M059J (cell line): ENCODE measurements around the gene LIMCH1. TPM values are rescaled to one million over a fixed set of nuclear protein-coding genes. Genes with fewer than 3 reads are reported as not detected.
"Not testable (repeated sequence)": the region's sequence is repeated elsewhere in the genome, so short reads cannot be mapped to it uniquely, and the experiment has no call there.

ENCODE experiments used
- DNase-seq: peaks from one replicate; pipeline ENCODE4 v3.0.0-alpha.2; 2012; ENCODE audit warnings: low read depth
- total RNA-seq: library from RNA; depleted of rRNA; stranded (reverse); fragments of >200 nt; shearing (Covaris generic); gene quantifications from 2 replicates; pipeline ENCODE4 v1.2.3, GENCODE V29; 2014

LIMCH1 gene
- total RNA-seq, 1 experiment from 2014 or later = 72.8 TPM

DNA sequence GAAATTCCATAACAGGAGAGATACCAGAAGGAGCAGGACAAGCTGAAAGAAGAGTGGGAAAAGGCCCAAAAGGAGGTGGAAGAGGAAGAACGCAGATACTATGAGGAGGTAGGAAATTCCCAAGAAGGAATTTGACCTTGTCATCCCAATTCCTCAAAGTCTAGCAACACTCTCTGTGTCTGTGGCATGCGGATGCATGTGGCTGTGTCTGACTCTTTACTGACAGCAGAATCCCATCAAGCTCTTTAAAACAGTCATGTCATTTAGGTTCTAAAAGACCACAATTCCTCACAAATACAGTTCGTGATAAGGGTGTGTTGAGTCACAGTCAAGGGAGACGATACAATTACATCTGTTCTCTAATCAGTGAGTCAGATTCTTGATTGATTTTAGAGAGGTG is 142.0 kb downstream of the LIMCH1 start:
- no peak for DNase-seq

DNA sequence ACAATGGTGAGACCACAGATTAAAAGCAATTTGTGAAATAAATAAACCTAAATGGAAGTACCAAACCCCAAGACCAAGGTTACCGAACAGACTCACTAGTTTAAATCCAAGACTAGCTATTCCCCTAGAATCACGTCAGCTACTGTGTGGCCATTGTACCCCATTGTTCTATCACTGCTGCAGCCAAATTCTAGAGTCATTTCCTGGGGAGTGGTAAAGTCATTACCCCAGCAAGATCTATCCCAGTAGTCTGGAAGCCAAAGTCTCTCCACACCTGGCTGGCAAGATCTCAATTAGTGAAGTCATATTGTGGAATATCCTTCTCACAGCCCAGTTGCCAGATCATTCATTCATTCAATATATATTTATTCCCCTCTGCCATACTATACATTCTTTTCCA is 143.1 kb downstream of the LIMCH1 start:
- no peak for DNase-seq

DNA sequence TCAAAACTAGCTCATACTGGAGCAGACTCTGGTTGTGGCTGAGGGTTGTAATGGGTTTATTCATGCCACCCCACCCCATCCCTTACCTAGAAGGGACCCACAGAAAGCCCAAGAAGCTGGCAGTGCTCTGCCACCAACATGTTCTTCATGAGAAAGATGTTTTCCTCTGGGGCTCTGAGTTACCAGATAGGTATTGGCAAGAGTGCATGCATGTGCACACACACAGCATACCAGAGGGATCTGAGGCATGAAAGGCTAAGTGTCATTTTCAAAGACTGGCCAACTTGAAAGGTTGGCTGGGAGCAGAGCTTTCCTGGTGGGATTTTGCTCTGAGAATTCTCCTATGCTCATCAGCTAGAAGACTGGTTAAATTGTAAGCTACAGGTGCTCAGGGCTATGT is 145.4 kb downstream of the LIMCH1 start:
- DNase-seq = no peak

- no peak for DNase-seq
Measured at GRCh38 chr4:41686893-41687292, 148.9 kb downstream of the LIMCH1 start.

DNA sequence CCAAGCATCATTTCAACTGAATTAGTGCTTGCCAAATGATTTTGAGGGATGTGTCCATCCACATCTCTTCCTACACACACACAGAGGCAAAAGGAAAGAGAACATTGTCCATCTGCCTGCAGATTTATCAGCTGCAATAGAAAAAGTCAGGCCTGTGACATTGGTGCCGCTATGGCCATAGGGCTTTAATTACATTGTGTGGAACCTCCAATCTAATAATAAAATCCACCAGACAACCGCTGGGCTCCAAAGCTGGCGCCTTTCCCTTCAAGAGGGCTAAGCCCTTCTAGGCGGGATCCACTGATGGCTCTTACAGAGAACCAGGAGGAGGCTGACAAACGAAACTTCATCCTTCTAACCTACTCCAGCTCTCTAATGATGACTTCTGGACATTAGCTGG is 150.0 kb downstream of the LIMCH1 start:
- no peak for DNase-seq

DNA sequence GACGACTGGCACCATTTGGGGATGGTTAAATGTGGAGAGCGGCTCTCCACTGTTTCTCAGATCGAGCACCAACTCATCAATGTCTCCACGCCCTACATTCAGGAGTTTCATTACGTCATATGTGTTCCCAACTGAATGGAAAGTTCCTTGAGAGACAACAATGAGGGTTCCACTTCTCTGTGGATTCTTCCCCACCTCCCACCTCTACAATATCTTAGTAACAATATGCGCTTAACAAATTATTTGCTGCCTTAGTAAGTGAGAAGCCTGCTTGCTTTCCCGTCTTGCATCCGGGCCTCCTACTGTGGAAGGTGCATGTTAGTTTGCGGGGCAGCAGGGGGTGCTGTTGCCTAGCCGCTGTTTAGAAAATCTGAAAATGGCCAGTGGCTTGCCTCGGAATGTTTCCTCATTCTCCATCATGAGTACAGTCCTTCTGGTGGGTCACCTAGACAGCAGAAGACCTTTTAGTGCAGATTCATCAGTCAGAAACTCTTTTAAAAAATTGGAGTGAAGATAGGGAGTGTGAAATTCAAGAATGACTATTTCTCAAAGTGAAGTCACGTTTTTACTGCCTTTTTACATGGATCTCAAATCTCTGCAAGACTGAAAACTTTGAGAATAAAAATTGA is 154.9 kb downstream of the LIMCH1 start:
- peak; percentile 27 for DNase-seq

- peak; percentile 40 for DNase-seq
Measured at GRCh38 chr4:41693629-41694028, 155.7 kb downstream of the LIMCH1 start.

DNA sequence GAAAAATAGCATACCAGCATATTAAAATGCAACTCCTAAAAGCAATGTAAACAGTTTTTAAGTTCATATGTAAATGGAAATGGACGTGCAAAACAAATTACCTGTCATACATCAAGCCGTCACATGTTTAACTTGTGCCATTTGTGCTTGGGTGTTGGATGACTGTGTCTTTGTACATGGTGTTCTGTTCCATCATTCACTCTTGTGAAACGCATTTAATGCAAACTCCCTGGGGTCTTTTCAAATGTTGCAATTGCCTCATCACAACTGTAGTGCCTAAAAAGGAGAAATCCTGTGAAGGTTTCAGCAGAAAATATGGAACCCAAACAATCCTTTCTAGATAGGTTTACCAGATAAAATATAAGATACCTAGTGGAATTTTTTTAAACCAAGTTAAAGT is 158.2 kb downstream of the LIMCH1 start:
- no peak for DNase-seq

DNA sequence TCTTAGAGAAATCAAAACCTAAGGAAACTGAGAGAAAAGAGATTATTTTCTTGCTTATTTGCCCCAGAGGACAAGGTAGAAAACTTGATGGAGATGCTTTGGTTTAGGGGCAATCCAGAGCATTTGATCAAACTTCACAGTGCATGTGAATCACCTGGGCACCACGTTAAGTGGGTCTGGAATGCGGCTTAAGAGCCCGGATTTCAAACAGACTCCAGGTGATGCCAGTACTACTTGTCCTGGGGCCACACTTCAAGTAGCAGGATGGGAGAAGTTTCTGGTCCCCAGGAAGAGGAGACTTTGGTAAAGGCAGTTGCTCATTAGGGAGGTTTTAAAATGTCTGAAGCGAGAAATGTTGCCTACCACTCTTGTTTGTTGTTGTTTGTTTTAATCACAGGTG is 158.8 kb downstream of the LIMCH1 start:
- DNase-seq = no peak

DNA sequence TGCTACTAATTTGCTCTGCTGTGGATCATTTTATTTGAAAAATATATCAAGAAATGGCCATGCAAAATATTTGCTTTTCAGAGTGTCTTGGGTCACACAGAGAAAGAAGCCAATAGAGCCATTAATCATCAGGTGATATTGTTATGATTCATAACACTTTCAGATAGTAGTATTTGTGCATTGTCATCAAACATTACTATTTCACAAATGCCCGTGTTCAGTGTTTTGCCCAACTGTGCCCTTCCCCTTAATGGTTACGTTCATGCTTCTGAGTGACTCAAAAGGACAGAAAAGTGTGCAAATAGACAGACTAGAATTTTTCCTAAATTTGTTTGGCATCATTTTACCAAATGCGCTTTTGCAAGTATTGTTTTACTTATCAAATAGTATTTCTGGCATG is 164.0 kb downstream of the LIMCH1 start:
- no peak for DNase-seq

- no peak for DNase-seq
Measured at GRCh38 chr4:41702770-41703169, 164.8 kb downstream of the LIMCH1 start.

DNA sequence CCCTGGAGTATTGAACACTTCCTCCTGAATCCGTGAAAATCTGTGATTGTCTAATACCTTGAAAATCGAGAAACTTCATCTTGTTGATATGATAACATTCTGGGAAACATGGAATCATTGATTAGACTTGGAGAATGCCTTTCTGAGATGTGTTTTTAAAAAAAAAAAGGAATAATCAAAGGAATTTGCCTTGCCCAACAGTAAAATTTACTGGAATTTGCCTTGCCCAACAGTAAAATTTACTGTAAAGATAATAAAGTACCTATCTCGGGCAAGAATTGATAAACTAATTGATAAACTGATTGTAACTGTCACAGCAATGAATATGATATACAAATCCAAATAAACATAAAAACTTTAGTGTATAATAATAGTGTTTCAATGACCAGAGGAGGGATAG is 165.8 kb downstream of the LIMCH1 start:
- DNase-seq = no peak

DNA sequence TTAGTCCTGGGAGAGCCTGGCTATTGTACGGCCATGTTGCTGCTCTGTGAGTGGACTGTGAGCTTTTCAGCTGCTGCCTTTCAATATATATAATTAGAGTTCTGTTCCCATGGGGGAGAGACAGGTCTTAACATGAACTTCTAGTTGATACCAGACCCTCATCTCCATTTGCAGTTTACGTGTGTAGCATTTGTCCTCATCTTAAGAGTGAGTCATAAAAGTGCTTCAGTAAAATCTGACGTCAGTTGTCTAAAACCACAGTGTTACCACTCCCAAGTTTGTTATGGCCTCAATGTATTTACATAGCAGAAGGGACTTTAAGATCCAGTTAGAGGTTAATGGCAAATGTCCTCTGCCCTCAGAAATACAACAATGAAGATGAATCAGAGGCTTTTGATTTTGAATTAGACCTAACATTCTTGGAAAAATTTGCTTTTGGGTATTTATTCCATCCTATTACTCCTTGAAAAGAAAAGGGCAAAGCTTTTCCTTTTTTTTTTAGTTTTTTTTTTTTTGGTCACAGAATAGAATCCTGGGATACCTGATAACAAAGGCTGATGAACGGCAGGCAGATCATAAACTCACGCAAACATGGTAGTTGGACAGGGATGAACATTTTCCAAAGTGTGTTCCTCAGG is 172.0 kb downstream of the LIMCH1 start:
- peak; percentile 91 for DNase-seq

GRCh38 chr4:41711654-41712053 is 173.7 kb downstream of the LIMCH1 start:
- not testable (repeated sequence) for DNase-seq

- DNase-seq = no peak
Measured at GRCh38 chr4:41712425-41712824, 174.5 kb downstream of the LIMCH1 start.

DNA sequence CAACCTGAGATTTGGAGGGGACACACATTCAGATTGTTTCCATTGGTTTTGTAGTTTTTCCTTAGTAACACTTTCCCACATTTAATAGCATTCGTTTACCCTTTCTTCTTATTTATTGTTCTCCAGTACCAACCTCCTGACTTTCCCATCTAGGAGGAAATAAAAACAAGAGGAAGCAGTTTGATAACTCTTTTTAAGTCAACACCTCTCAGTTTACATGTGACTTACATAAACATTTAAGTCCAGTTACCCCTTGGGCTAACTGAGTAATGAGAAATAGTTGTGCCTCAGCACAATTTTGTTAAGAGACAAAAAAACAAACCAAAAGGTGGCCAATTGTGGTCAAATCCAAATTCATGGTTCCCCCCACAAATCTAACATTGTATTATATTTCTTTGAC is 175.8 kb downstream of the LIMCH1 start:
- DNase-seq = peak; percentile 46

DNA sequence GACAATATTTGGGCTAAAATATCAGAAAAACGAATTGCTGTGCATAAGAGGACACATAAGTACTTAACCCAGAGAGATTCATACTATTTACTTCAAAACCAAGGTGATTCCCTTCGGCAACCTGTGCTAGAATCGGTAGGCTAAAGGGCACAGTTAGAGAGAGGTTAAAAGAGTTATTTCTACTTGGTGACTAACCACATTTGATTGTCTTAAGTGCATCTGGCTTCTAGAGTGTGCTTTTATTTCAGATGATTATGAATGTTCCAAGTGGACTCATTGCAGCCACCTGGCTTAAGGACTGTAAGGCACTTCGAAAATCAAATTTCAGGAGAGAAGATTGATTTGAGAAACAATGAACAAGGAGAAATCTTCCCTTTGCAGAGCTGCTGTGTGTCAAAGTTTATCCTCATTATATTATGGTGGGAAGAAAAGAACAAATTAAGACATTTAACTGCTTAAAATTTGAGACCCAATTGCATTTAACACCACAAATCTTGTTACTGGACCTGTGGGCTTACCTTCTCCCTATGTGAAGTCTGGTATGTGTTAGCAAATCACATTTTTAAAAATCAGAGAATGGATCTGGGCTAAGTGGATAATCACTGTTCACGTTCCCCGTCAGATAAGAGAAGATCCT is 176.5 kb downstream of the LIMCH1 start:
- DNase-seq = no peak

DNA sequence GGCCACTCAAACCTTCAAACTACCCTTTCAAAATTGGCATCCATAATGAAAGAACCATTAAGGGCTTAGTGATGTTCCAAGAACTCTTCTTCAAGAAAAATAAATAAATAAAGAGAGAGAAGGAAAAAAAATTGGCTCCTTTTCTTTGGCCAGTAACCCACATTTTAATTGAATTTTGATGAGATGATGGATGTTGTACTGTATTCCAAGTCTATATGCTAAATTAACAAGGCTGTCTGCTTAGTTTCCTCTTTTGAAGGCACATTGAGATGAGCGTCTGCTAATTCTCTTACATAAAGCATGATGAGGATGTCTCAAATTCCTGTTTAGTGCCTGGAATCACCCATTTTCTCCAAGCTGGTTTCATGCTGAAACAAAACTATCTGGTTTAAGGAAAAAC is 177.2 kb downstream of the LIMCH1 start:
- no peak for DNase-seq

GRCh38 chr4:41718907-41719306 is 180.9 kb downstream of the LIMCH1 start:
- peak; percentile 68 for DNase-seq

GRCh38 chr4:41719417-41719816 is 181.5 kb downstream of the LIMCH1 start:
- peak; percentile 43 for DNase-seq

- DNase-seq = peak; percentile 29
Measured at GRCh38 chr4:41722181-41722580, 184.2 kb downstream of the LIMCH1 start.

- DNase-seq = no peak
Measured at GRCh38 chr4:41723286-41723685, 185.3 kb downstream of the LIMCH1 start.

GRCh38 chr4:41725254-41725653 is 187.3 kb downstream of the LIMCH1 start:
- DNase-seq = no peak
